NCI-H2029 (cell line): ENCODE data around the gene AMH.
A peak's percentile ranks its signal among the peaks of the same experiment; 100 is the strongest.

ENCODE experiments used
- DNase-seq: peaks from one replicate; lab custom pipeline; 2025; lab: John Stamatoyannopoulos, UW

Gene AMH

DNA sequence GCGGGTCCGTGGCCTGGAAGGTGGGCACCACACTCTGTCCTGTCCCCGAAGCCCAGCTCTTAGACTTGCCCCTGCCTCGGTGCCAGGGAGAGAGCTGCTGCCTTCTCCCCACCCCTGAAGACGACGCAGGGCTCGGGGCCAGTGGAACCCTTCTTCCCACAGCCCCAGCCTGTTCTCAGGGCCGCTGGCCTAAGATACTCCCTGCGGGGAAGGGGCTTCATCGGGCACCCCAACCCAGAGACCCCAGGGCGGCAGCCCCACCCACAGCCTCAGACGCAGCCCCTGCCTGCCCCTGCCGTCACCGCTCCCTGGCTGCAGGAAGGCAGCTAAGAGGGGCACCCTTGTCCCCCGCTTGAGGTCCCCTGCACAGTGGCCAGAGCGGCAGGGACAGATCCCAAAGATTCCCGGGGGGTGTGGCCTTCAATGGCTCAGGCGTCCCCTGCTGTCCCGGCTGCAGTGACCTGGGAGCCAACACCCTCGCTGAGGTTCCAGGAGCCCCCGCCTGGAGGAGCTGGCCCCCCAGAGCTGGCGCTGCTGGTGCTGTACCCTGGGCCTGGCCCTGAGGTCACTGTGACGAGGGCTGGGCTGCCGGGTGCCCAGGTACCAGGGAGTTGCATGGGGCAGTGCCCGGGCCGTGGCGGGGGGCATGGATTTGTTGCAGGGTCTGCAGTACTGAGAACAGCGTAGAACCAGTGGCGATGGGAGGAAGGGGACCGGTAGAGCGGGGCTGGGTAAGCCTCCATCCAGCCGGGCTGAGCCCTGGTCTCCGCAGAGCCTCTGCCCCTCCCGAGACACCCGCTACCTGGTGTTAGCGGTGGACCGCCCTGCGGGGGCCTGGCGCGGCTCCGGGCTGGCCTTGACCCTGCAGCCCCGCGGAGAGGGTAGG is 1.0 kb downstream of the AMH start:
- DNase-seq: no peak

- DNase-seq: no peak
Measured at GRCh38 chr19:2250766-2251105, 1.6 kb downstream of the AMH start.

- DNase-seq: no peak
Measured at GRCh38 chr19:2251106-2252054, 2.3 kb downstream of the AMH start.

DNA sequence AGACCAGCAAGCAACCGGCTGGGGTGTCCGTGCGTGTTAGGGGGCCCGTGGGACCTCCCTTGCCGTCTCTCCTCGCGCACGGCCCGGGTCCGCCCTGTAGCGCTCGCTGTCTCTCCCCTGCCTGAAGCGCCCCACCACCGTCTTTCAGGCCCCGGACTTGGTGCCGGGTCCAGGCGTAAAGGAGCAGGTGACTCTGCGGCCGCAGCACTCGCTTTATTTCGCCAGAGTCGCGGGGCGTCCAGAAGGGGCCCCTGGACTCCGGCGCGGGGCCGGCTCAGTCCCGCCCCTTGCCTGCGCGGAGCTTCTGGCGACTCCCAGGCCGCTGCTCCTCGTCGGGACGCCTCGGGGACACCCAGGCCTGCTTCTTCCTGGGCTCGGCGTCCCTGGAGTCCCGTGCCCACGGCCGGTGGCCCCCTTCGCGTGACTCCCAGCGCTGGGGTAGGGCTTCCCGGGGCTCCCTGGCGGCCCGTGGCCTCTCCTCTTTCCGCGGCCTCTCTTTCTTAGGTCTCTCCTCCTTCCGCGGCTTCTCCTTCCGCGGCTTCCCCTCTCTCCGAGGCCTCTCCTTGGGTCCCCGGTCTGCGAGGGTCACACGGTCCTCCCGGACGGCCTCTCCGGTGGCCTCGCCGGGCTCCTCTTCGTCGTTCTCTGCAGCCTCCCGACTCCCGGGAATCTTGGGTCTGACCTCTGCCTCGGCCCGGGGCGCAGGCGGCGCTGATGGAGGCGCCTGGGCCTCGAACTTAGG is 3.1 kb downstream of the AMH start:
- no peak for DNase-seq

DNA sequence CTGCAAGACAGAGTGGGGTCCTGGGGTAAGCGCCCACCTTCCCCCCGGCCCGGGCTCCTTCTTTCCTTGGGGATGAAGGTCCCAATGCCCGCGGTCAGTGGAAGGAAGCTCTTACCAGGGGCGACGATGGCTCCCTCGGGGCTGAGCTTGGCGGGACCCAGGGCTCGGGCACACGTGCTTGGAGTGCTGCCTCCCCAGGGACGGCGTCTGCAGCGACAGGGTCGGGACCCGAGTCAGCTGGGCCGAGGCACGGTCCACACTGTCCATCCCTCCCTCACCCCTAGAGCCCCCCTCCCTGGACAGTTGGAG is 3.6 kb downstream of the AMH start:
- no peak for DNase-seq

- DNase-seq: no peak
Measured at GRCh38 chr19:2253106-2254063, 4.3 kb downstream of the AMH start.

- no peak for DNase-seq
Measured at GRCh38 chr19:2254064-2254872, 5.1 kb downstream of the AMH start.

GRCh38 chr19:2255112-2255845 is 6.2 kb downstream of the AMH start:
- peak; percentile 70 for DNase-seq

DNA sequence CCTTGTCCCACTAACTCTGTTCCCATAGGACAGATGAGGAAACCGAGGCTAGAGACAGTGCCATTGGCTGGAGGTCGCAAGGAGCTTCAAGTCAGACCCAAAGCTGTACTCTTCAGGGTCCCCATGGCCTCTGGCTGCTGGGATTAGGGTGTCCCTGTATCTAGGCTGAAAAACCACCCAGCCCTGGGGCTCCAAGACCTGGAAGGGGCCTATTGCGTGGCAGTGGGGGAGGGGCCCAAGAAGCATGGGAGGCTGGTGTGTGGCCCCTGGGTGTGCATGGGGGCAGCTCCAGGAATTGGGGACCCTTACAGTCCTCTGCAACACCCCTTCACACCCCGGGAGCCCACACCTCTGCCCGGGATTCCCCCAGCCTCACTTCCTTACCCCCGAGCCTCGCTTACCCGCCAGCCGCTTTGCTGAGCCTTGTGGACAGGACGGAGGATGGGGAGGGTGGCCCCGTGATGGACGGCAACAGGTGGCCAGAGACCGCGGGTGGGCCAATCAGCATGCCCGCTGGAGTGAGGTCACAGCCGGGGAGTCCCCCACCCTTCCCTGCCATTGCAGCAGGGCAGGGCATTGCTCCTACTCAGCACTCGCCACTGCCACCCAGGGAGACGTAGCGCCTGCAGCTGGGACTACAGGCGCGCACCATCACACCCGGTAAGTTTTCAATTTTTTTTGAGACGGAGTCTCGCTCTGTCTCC is 7.0 kb downstream of the AMH start, which contains the start of gene JSRP1:
JSRP1 (minus strand) TSS at position 436 of the 704 bp plus-strand sequence. CDS start 1,103 bp downstream, outside the sequence.
- DNase-seq: peak; percentile 61

DNA sequence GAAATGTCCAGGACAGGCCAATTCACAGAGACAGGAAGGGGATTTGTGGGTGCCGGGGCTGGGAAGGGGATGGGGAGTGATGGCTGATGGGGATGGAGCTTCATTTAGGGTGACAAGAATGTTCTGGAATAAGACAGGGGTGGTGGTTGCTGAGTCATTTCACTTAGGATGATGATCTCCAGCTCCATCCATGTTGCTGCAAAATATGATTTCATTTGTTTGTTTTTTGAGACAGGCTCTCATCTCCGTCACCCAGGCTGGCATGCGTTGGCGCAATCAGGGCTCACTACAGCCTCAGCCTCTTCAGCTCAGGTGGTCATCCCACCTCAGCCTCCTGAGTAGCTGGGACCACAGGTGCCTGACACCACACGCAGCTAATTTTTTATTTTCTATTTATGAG is 10.2 kb downstream of the AMH start:
- DNase-seq: peak; percentile 71

DNA sequence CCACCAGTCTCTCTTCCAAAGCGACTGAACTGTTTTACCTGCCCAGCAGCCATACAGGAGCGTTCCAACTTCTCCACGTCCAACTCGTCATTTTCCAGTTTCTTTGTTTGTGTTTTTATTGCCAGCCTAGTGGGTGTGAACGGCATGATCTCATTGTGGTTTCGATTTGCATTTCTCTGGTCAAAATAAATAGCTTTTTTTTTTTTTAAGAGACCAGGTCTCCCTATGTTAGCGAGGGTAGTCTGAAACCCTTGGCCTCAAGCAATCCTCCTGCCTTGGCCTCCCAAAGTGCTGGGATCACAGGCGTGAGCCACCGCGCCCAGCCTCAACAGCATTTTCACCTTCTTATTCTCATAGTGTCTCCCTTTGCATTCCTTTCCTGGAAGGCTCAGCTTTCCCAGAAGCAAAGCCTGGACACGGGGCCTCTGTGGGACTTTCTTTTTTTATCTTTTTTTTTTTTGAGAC is 11.2 kb downstream of the AMH start:
- DNase-seq: peak; percentile 69

GRCh38 chr19:2261438-2262172 is 12.5 kb downstream of the AMH start:
- DNase-seq: no peak

- DNase-seq: peak; percentile 83
Measured at GRCh38 chr19:2266183-2266993, 17.3 kb downstream of the AMH start.

- no peak for DNase-seq
Measured at GRCh38 chr19:2268480-2268830, 19.3 kb downstream of the AMH start.

DNA sequence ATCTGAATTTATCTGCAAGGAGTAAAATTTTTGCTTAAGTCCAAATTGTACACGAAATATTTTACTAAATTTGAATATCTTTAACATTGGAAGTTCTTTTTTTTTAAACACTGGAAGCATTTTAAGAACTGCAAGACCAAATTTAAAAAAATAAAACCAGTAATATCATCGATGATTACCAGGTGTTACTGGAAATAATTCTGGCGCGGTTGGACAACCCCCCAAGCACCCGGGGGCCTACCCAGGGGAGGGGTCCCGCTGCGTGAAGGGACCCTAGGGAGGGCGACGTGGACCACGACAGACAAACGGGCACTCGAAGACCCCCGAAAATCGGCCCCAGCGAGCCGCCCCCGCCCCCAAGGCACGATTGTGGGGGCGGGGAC is 19.7 kb downstream of the AMH start:
- DNase-seq: no peak

GRCh38 chr19:2269244-2270156 is 20.4 kb downstream of the AMH start:
- DNase-seq: peak; percentile 96

- DNase-seq: no peak
Measured at GRCh38 chr19:2270157-2270422, 21.0 kb downstream of the AMH start.
